ENCODE results near the gene CFAP54.

The CFAP54 gene

DNA sequence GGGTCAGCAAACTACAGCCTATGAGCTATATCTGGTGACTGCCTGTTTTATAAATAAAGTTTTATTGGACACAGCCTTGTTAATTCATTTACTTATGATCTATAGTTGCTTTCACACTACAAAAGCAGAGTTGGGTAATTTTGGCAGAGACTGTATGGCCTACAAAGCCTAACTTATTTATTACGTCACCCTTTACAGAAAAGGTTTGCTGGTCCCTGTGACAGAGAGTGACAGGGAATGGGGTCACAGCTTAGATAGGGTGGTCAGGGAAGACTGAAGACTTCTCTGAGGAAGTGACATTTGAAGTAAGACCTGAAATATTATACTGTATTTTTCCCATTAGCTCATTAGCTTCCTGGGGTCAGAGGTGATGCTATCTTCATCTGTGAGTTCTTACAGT lies 342.0 kb downstream of the CFAP54 start:
- no peak for DNase-seq

DNA sequence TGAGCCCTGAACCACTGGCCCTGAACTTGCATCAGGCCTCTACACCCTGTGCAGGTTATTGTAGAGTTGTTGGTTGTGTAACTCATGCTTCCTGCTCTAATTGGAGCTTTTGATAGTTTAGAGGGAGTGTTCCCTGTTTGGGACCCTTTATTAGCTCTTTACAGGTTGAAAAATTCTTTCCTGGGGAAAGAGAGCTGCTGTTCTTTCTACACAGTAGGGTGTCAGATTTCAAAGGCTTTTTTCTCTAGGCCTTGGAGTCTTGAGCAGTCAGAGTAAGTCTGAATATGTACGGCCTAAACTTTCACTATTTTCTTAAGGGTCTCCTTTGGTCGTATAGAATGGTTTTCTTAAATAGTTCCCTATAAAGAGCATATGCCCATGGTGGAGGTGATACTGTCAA lies 356.9 kb downstream of the CFAP54 start:
- no peak for DNase-seq

DNA sequence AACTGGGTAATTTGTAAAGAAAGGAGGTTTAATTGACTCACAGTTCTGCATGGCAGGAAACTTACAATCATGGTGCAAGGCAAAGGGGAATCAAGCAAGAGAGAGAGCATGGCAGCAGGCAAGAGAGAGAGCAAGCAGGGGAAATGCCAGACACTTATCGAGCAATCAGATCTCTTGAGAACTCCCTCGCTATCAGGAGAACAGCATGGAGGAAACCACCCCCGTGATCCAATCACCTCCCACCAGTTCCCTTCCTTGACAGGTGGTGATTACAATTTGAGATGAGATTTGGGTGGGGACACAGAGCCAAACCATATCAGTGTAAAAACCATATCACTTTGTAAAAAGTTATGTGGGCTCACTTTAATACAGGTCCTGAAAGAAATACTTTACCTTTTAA lies 361.3 kb downstream of the CFAP54 start:
- DNase-seq: no peak

DNA sequence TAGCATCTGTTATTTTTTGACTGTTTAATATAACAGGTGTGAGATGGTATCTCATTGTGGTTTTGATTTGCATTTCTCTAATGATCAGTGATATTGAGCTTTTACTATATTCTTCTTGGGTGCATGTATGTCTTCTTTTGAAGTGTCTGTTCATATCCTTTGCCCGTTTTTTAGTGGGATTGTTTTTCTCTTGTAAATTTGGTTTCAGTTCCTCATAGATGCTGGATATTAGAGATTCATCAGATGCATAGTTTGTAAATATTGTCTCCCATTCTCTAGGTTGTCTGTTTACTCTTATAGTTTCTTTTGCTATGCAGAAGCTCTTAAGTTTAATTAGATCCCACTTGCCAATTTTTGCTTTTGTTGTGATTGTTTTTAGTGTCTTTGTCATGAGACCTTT lies 368.8 kb downstream of the CFAP54 start:
- no peak for DNase-seq

- no peak for DNase-seq
Observed at GRCh38 chr12:96861656-96862055, 372.3 kb downstream of the CFAP54 start.

DNA sequence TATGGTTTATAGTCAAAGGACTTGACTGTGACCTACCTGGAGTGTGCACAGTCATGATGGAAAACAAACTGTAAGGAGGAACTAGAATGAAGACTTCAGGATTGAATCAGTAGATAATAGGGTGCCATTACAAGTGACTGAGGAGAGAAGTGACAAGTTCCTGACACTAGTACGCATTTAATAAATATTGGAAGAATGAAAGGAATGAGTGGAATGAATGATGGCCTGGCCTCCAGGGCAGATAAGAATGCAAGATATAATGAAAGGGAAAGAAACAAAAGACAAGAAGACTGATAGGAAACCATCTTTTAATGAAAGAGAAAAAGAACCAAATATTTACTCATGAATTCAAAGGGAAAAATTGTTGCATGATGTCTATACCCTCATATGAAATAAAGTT lies 372.9 kb downstream of the CFAP54 start:
- DNase-seq: no peak

GRCh38 chr12:96864335-96864734 lies 375.0 kb downstream of the CFAP54 start:
- DNase-seq: no peak

DNA sequence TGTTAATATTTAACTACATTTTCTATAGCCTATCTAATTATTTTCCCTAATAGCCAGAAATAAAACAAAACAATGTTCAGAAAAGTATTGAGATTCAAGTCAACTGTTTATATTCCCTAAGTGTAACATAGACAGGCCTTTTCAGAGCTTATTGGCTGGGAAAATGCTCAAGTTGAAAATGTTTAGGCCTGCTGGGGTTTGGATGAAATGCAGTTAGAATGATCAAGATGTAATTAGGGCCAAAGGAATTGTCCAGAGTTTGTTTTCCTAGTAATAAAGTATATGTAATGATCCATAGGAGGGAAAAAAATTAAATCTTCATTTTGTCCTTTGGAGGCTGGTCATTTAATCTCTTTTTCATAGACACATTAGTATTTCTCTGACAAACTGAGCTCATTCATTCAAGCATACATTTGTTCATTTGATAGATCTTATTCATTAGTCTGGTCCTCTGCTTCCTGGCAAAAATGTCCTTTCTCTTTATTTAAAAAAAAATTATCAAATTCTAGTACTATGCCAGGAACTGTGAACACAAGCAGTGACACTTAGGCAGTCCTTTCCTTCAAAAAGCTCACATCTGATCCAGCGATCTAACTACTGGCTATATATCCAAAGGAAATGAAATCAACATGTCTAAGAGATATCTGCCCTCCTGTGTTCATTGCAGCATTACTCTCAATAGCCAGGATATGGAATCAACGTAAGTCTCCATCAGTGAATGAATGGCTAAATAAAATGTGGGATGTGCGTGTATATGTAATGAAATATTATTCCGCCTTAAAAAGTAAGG lies 377.6 kb downstream of the CFAP54 start:
- no peak for DNase-seq

DNA sequence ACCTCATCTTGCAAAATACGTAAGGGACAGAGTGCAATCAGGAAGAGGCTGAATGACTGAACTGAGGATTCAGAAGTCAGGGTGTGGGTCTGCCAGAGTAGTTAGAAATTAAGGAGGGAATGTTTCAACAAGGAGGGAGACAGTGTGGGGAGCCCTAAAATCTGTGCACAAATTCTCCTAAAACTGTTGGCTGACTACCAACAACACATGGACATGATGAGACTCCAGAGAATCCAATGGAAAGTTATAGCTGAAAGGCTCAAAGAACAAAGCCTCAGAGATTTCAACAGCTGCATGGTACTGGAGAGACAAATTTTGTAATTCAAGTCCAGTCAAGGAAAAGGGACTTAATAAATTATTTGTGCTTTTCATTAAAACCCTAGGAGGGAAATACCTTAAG lies 381.6 kb downstream of the CFAP54 start:
- DNase-seq: no peak

GRCh38 chr12:96872961-96873360 lies 383.6 kb downstream of the CFAP54 start:
- DNase-seq: no peak

GRCh38 chr12:96874211-96874610 lies 384.8 kb downstream of the CFAP54 start:
- DNase-seq: no peak

DNA sequence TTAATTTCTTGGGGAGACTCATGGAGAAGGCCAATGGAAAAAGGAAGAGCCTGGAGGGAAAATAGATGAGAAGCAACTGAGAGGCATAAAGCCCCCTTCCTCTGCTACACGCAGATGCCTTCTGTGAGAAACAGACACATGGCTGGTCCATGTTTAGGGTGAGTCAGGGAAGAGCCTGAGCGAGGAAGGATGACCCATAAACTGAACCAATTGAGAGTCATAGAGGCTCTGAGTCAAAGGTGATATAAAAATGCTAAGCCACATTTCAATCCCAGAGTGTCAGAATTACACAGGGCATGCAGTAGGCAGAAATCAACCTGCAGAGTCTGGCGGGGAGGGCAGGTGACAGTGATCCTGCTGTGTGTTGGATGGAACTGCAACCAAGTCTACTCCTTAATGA lies 387.6 kb downstream of the CFAP54 start:
- no peak for DNase-seq

DNA sequence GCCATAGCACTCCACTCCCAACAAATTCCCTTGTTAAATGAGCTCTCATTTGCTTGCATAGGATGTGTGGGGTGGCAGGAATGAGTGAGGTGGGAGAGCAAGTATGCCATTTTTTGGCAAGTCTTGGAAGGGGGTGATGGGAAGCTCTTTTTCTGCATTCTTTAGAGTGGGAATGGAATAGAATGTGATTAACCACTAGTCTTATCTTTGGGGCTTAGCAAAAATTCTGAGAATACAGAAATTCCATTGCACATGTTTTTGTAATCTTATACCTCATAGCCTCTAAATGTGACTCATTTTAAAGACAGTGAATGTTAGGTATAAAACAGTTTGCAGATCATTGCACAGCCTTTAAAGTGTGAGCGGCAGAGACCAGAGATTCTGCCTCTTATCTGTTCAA lies 389.3 kb downstream of the CFAP54 start:
- no peak for DNase-seq

GRCh38 chr12:96879301-96879700 lies 389.9 kb downstream of the CFAP54 start:
- no peak for DNase-seq

DNA sequence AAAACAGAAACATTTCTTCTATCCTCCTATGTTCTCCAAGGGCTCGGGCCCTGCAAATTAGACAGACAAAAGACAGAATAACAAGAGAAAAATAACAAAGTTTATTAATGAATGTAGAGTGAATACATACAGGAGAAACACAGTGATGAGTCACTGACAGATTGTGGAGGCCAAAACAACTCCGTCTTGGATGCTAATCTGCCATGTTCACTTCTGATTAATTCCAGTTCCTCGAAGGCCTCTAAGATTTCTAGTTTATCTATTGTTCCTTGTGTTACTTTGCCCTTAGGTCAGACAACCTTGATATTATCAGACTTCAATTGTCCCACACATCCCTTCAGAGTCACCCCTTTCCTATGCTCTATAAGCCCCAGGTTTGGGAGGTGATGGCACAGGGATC lies 390.8 kb downstream of the CFAP54 start:
- no peak for DNase-seq

DNA sequence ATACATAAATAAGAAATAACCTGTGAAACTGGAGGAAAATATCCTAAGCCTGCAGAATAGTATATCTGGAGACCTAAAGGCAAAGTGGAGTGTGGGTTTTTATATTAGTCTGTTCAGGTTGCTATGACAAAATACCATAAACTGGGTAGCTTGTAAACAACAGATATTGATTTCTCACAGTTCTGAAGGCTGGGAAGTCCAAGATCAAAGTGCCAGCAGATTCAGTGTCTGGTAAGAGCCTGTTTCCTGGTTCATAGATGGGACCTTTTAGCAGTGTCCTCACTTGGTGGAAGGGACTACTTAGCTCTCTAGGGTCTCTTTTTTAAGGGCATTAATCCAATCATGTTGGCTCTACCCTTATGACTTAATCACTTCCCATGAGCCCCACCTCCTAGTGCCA lies 392.2 kb downstream of the CFAP54 start:
- DNase-seq: no peak

DNA sequence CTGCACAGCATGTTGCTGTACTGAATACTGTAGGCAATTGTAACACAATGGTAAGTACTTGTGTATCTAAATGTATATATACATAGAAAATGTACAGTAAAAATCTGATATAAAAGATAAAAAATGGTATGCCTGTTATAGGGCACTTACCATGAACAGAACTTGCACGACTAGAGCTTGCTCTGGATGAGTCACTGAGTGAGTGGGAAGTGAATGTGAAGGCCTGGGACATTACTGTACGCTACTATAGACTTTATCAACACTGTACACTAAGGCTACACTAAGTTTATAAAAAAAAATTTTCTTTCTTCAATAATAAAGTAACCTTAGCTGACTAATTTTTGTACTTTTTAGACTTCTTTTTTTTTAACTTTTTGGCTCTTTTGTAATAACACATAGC lies 393.5 kb downstream of the CFAP54 start:
- DNase-seq: no peak

- DNase-seq: no peak
Observed at GRCh38 chr12:96883571-96883970, 394.2 kb downstream of the CFAP54 start.

GRCh38 chr12:96886998-96887677 lies 397.8 kb downstream of the CFAP54 start:
- no peak for DNase-seq

- no peak for DNase-seq
Observed at GRCh38 chr12:96889273-96889933, 400.0 kb downstream of the CFAP54 start.

DNA sequence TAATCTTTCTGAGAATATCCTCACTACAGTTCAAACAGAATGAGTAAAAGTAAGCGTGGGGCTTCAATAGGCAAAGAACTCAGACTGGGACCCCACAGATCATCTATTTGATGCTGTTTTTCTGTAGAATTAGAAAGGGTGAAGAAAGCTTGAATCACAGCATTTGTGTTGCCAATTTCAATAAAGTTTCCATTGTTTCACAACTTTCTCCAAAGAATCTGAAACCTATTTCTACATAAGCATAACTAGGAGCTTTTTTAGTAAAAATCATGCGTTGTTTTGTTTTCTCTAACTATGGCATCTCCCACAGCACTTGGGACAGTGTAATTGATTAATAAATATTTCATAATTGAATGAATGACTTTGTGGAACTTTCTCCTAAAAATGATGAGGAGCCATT lies 401.0 kb downstream of the CFAP54 start:
- DNase-seq: no peak

DNA sequence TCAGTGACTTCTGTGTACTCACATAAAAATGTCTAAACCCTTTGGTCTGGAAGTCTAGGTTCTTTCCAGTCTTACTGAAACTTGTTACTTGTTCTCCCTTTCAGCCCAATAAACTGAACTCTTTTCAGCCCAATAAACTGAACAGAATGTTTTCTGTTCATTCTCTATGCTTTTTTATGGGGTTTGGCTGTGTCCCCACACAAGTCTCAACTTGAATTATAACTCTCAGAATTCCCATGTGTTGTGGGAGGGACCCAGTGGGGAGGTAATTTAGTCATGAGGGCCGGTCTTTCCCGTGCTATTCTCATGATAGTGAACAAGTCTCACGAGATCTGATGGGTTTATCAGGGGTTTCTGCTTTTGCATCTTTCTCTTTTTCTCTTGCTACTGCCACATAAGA lies 402.7 kb downstream of the CFAP54 start:
- no peak for DNase-seq

DNA sequence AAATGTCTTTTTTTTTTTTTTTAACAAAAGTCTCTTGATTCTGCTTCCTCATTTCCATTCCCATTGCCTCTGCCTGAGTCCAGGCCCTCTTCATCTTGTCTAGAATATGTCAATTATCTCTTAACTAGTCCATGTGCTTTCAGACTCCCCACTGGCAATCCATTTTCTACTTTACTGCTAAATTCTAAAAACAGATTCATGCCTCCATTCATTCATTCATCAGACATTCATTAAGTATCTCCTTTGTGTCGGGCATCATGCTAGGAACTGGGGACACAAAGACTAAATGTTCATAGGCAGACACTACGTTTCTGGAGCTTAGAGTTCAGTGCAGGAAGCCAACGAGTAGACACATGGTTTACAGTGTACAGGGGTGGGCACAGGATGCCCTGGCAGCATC lies 408.0 kb downstream of the CFAP54 start:
- no peak for DNase-seq

GRCh38 chr12:96901175-96901574 lies 411.8 kb downstream of the CFAP54 start:
- no peak for DNase-seq

Measured in activated naive CD4-positive, alpha-beta T cell (primary cell).